Tibial nerve (tissue), 4 donors: ENCODE results near the gene RCC2. TPM values are rescaled to one million over a fixed set of nuclear protein-coding genes. Genes with fewer than 3 reads are reported as not detected.

Source experiments
- DNase-seq, 2 donors: peaks; one replicate each; pipeline ENCODE4 v3.0.0-alpha.2; 2019; ENCODE audit warnings: low spot score in 2 of 2
- H3K27ac ChIP-seq, 4 donors: fragments of 200-600 bp; sonication (generic) in 3 of 4; one replicate each; pipeline ENCODE4 v1.5.1; 2017 to 2019; ENCODE audit warnings: mild to moderate bottlenecking in 1 of 4
- H3K27me3 ChIP-seq, 2 donors: fragments of 200-600 bp; sonication (generic) in 1 of 2; one replicate each; pipeline versions ENCODE4 v1.5.1 to v1.6.0; 2017 to 2019
- H3K36me3 ChIP-seq, 3 donors: fragments of 200-600 bp; sonication (generic); one replicate each; pipeline ENCODE4 v1.5.1; 2018 to 2019
- H3K4me1 ChIP-seq, 4 donors: fragments of 200-600 bp; sonication (generic) in 3 of 4; one replicate each; pipeline ENCODE4 v1.5.1; 2017 to 2019
- H3K4me3 ChIP-seq, 4 donors: fragments of 200-600 bp; sonication (generic) in 3 of 4; one replicate each; pipeline ENCODE4 v1.5.1; 2017 to 2019; ENCODE audit warnings: mild to moderate bottlenecking in 1 of 4, moderate library complexity in 1 of 4
- H3K9me3 ChIP-seq, 4 donors: fragments of 200-600 bp; sonication (generic) in 3 of 4; one replicate each; pipeline ENCODE4 v1.5.1; 2017 to 2019
- CTCF ChIP-seq, 5 experiments: fragments of 200-600 bp in 3 of 5; fragments of 450-650 bp in 2 of 5; sonication (generic) in 3 of 5; IDR thresholded peaks; one replicate each; pipeline ENCODE4 v1.5.1; 2016 to 2019; ENCODE audit warnings: antibody characterized with exemption in 5 of 5, mild to moderate bottlenecking in 3 of 5, moderate library complexity in 2 of 5
- EP300 ChIP-seq, 2 donors: sonication (generic); formaldehyde crosslinking; IDR thresholded peaks; one replicate each; pipeline ENCODE4 v1.6.1; 2017; ENCODE audit warnings: antibody characterized with exemption in 2 of 2, mild to moderate bottlenecking in 1 of 2
- POLR2A ChIP-seq, 2 donors: fragments of 450-650 bp; IDR thresholded peaks; one replicate each; pipeline ENCODE4 v1.6.1; 2017; ENCODE audit warnings: antibody characterized with exemption in 2 of 2, mild to moderate bottlenecking in 2 of 2, moderate library complexity in 2 of 2
- WGBS, 2 donors: methylation state at CpG; one replicate each; pipeline ENCODE4 v1.1.5; 2018; 5-methylcytosine and 5-hydroxymethylcytosine counted together
- total RNA-seq, 4 donors: library from RNA; depleted of rRNA; stranded (reverse); fragments of >200 nt; gene quantifications; one replicate each; pipeline ENCODE4 v1.1.0, GENCODE V29; 2016

The RCC2 gene
- total RNA-seq, 4 donors from 2014 or later = 27.1 to 44.1 (median 30.1) TPM

GRCh38 chr1:17404034-17404684, 35.3 kb downstream of the RCC2 start:
- Histone ChIP-seq H3K36me3 (peaks cover 0 to 22% (median 6%) of the 10 kb centered on the region in 3 donors), H3K4me3 (no peak overlapping the region), H3K27me3 (no peaks in the 10 kb centered on the region), H3K27ac (no peak overlapping the region), H3K9me3 (no peaks in the 10 kb centered on the region), H3K4me1 (no peaks in the 10 kb centered on the region)
- DNase-seq = no peak
- TF ChIP-seq POLR2A (IDR thresholded peaks at IDR 0.05) = no peak
- no peak for TF ChIP-seq EP300 (IDR thresholded peaks at IDR 0.05)
- no peak for TF ChIP-seq CTCF (IDR thresholded peaks at IDR 0.05)
- WGBS, 2 donors = 56 to 61% methylated on average over 15 of the region's 15 CpGs

- H3K27ac ChIP-seq = no peak overlapping the region
- WGBS, 2 donors = 31 to 54% methylated on average over 3 of the region's 3 CpGs
- no peak overlapping the region for H3K4me3 ChIP-seq
- DNase-seq = no peak
- H3K27me3 ChIP-seq = no peaks in the 10 kb centered on the region
- no peaks in the 10 kb centered on the region for H3K9me3 ChIP-seq
- TF ChIP-seq EP300 (IDR thresholded peaks at IDR 0.05) (no peak), POLR2A (IDR thresholded peaks at IDR 0.05) (no peak), CTCF (IDR thresholded peaks at IDR 0.05) (no peak)
- peaks cover 0 to 12% (median 2%) of the 10 kb centered on the region in 3 donors for H3K36me3 ChIP-seq
- no peaks in the 10 kb centered on the region for H3K4me1 ChIP-seq
Observed at GRCh38 chr1:17403081-17403480, 36.4 kb downstream of the RCC2 start.

GRCh38 chr1:17401841-17402240, 37.6 kb downstream of the RCC2 start:
- Histone ChIP-seq H3K9me3 (no peaks in the 10 kb centered on the region), H3K4me3 (no peak overlapping the region), H3K4me1 (no peaks in the 10 kb centered on the region), H3K27me3 (no peaks in the 10 kb centered on the region), H3K27ac (no peak overlapping the region), H3K36me3 (no peaks in the 10 kb centered on the region)
- WGBS, 2 donors = 50 to 57% methylated on average over 4 of the region's 4 CpGs
- no peak for DNase-seq
- TF ChIP-seq EP300 (IDR thresholded peaks at IDR 0.05) (no peak), POLR2A (IDR thresholded peaks at IDR 0.05) (no peak), CTCF (IDR thresholded peaks at IDR 0.05) (no peak)

GRCh38 chr1:17400725-17401341, 38.6 kb downstream of the RCC2 start:
- no peaks in the 10 kb centered on the region for H3K4me1 ChIP-seq
- H3K27me3 ChIP-seq = no peaks in the 10 kb centered on the region
- TF ChIP-seq CTCF (IDR thresholded peaks at IDR 0.05) (no peak), EP300 (IDR thresholded peaks at IDR 0.05) (no peak)
- no peak for DNase-seq
- no peaks in the 10 kb centered on the region for H3K9me3 ChIP-seq
- H3K27ac ChIP-seq = no peak overlapping the region
- WGBS, 2 donors = 74 to 79% methylated on average over 11 of the region's 11 CpGs
- H3K36me3 ChIP-seq = no peaks in the 10 kb centered on the region
- no peak overlapping the region for H3K4me3 ChIP-seq

- no peaks in the 10 kb centered on the region for H3K36me3 ChIP-seq
- H3K4me3 ChIP-seq = no peak overlapping the region
- H3K27me3 ChIP-seq = no peaks in the 10 kb centered on the region
- H3K27ac ChIP-seq = no peak overlapping the region
- no peaks in the 10 kb centered on the region for H3K4me1 ChIP-seq
- TF ChIP-seq POLR2A (IDR thresholded peaks at IDR 0.05) (no peak), CTCF (IDR thresholded peaks at IDR 0.05) (no peak), EP300 (IDR thresholded peaks at IDR 0.05) (no peak)
- DNase-seq = no peak
- no peaks in the 10 kb centered on the region for H3K9me3 ChIP-seq
- 77 to 80% methylated on average over 7 of the region's 7 CpGs for WGBS, 2 donors
Observed at GRCh38 chr1:17397910-17398695, 41.4 kb downstream of the RCC2 start.
